IMR-90 (cell line): Measurements from ENCODE around the gene CDRT15.
A peak's percentile ranks its signal among the peaks of the same experiment; 100 is the strongest.

Experiments used
- FOS ChIP-seq: fragments of 150-350 bp; IDR thresholded peaks from 2 replicates; pipeline ENCODE4 v1.6.1; 2016; ENCODE audit warnings: low read depth, low read length
- MAZ ChIP-seq: IDR thresholded peaks from 2 replicates; pipeline ENCODE4 v1.6.1; 2012; ENCODE audit warnings: low read depth, mild to moderate bottlenecking, low read length, improper control_type of control experiment, moderate library complexity, borderline replicate concordance
- POLR2A ChIP-seq: IDR thresholded peaks from 2 replicates; pipeline ENCODE4 v1.6.1; 2012; ENCODE audit warnings: mild to moderate bottlenecking, low read depth, low read length
- RAD21 ChIP-seq: IDR thresholded peaks from 2 replicates; pipeline ENCODE4 v1.6.1; 2012; ENCODE audit warnings: low read length, improper control_type of control experiment
- RCOR1 ChIP-seq: IDR thresholded peaks from 2 replicates; pipeline ENCODE4 v1.6.1; 2012; ENCODE audit warnings: mild to moderate bottlenecking, low read length, improper control_type of control experiment; ENCODE audit not compliant: insufficient replicate concordance
- SMC3 ChIP-seq: fragments of 150-350 bp; IDR thresholded peaks from 2 replicates; pipeline ENCODE4 v1.6.1; 2016; ENCODE audit warnings: low read depth, mild to moderate bottlenecking, antibody characterized with exemption, low read length, moderate library complexity
- TF ChIP-seq, protein P1 (sequence below): conservative IDR thresholded peaks from 2 replicates; pipeline ENCODE4 v1.5.1; 2012; ENCODE audit warnings: mild to moderate bottlenecking, low read depth, low read length, improper control_type of control experiment
- TF ChIP-seq, protein P2 (sequence below): fragments of 150-350 bp; IDR thresholded peaks from 2 replicates; pipeline ENCODE4 v1.6.1; 2017; ENCODE audit warnings: mild to moderate bottlenecking, antibody characterized with exemption, low read length, low read depth

DNA sequence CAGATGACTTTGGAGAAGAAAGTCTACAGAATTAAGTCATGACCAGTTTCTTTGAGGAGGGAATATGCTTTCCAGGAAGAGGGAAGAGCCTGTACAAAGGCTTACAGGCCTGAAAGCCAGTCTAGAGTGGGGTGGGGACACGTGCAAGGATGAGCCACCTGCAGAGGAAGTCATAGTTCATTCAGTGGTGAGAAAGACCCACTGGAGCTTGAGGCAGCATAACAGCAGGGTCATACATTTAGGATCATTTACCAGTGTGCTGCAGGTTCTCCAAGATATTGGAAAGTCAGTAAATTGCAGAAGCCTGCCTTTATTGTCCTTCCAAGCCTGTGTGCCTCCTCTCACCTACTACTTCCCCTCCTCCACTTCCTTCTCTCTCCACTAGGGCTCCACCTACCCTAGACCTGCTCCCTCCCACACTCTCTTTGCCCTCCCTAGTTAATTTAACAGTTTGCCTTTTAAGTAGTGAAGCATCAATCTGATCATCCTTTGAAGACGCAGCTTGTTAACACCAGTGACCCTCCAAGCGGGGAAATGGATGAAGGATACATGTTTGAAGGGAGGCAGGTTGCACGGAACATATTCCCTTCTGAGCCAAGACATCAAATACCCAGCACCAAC lies 40.2 kb downstream of the CDRT15 start:
- TF ChIP-seq, protein P1, sequence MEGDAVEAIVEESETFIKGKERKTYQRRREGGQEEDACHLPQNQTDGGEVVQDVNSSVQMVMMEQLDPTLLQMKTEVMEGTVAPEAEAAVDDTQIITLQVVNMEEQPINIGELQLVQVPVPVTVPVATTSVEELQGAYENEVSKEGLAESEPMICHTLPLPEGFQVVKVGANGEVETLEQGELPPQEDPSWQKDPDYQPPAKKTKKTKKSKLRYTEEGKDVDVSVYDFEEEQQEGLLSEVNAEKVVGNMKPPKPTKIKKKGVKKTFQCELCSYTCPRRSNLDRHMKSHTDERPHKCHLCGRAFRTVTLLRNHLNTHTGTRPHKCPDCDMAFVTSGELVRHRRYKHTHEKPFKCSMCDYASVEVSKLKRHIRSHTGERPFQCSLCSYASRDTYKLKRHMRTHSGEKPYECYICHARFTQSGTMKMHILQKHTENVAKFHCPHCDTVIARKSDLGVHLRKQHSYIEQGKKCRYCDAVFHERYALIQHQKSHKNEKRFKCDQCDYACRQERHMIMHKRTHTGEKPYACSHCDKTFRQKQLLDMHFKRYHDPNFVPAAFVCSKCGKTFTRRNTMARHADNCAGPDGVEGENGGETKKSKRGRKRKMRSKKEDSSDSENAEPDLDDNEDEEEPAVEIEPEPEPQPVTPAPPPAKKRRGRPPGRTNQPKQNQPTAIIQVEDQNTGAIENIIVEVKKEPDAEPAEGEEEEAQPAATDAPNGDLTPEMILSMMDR, result 0 out of 2 replicates have a peak, but pooled peaks have one; percentile 3
- TF ChIP-seq SMC3 (no peak), MAZ (no peak), RAD21 (no peak), FOS (no peak), RCOR1 (no peak), POLR2A (no peak)
- TF ChIP-seq, protein P2, sequence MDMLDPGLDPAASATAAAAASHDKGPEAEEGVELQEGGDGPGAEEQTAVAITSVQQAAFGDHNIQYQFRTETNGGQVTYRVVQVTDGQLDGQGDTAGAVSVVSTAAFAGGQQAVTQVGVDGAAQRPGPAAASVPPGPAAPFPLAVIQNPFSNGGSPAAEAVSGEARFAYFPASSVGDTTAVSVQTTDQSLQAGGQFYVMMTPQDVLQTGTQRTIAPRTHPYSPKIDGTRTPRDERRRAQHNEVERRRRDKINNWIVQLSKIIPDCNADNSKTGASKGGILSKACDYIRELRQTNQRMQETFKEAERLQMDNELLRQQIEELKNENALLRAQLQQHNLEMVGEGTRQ, result no peak
